Measurements from ENCODE around the gene PTPRD.

PTPRD gene

DNA sequence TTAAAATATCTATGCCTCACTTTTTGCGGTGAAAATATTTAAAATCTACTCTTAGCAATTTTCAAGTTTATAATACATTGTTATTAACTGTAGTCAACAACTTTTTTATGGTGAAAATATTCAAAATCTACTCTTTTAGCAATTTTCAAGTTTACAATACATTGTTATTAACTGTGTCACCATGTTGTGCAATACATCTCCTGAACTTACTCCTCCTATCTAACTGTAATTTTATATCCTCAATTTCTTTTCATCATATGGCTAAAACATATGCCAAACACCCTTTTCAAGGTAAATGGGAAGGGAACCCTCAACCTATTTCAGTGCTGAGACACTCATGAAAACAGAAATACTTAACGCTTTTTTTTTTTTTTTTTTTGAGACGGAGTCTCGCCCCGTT lies 1830.6 kb downstream of the PTPRD start:
- Histone ChIP-seq H3K36me3 (ENCODE audit: control insufficient read depth, insufficient read depth, low read length) (no peaks in the 10 kb centered on the region), H3K9me3 (ENCODE audit: control insufficient read depth, low read length) (no peaks in the 10 kb centered on the region), H3K4me1 (ENCODE audit: control insufficient read depth, insufficient read depth, low read length) (peaks cover 33% of the 10 kb centered on the region), H3K27ac (ENCODE audit: insufficient read depth, low read depth, low read length, poor library complexity, severe bottlenecking) (no peak overlapping the region), H3K27me3 (ENCODE audit: control insufficient read depth, insufficient read depth, low read length, poor library complexity, severe bottlenecking) (no peaks in the 10 kb centered on the region), H3K4me3 (ENCODE audit: insufficient read depth, low read depth, low read length) (no peak overlapping the region)
- WGBS, 2 experiments, result 84 to 98% methylated on average over 4 of the region's 5 CpGs

DNA sequence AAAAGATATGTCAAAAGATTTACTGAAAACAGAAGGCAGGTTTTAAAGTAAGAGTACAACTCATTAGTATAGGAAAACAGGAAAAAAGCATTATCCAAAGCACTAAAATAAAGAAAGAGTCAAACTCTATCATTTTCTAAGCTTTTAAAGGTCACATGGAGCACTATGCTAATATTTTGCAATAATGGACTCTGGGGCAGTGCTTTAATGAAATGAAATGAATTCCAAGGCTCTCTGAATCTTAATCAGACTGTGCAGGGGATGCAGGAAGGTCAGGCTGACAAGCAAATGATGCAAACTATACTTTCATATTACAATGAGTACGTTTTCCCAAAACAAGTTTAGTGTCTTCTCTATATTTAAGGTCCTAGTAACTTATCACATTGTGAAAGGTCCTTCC lies 1831.3 kb downstream of the PTPRD start:
- Histone ChIP-seq H3K4me3 (ENCODE audit: insufficient read depth, low read depth, low read length) (no peak overlapping the region), H3K27me3 (ENCODE audit: control insufficient read depth, insufficient read depth, low read length, poor library complexity, severe bottlenecking) (no peaks in the 10 kb centered on the region), H3K9me3 (ENCODE audit: control insufficient read depth, low read length) (no peaks in the 10 kb centered on the region), H3K27ac (ENCODE audit: insufficient read depth, low read depth, low read length, poor library complexity, severe bottlenecking) (no peak overlapping the region), H3K36me3 (ENCODE audit: control insufficient read depth, insufficient read depth, low read length) (no peaks in the 10 kb centered on the region), H3K4me1 (ENCODE audit: control insufficient read depth, insufficient read depth, low read length) (peaks cover 33% of the 10 kb centered on the region)
- WGBS, 2 experiments, result 72 to 86% methylated on average over 1 of the region's 1 CpG

DNA sequence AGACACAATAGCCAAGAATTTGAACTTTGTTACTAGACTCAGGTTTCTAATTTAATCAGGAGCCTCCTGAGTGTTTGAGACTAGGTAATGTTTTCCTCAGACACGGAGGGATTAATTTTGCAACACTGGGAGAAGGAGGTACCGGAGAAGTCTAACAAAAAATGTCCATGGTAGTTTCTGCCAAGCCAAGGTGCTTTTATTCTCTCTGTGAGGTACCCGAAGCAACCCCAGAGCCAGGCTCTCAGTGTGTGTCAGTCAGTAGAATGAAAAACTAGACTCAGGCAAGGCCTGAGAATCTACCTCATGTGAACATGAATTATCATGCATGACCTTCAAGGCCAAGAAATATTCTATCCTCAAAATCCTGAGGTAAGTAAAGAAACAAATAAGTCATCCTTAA lies 1832.4 kb downstream of the PTPRD start:
- Histone ChIP-seq H3K4me1 (ENCODE audit: control insufficient read depth, insufficient read depth, low read length) (peaks cover 31% of the 10 kb centered on the region), H3K4me3 (ENCODE audit: insufficient read depth, low read depth, low read length) (no peak overlapping the region), H3K27me3 (ENCODE audit: control insufficient read depth, insufficient read depth, low read length, poor library complexity, severe bottlenecking) (no peaks in the 10 kb centered on the region), H3K9me3 (ENCODE audit: control insufficient read depth, low read length) (no peaks in the 10 kb centered on the region), H3K27ac (ENCODE audit: insufficient read depth, low read depth, low read length, poor library complexity, severe bottlenecking) (no peak overlapping the region), H3K36me3 (ENCODE audit: control insufficient read depth, insufficient read depth, low read length) (no peaks in the 10 kb centered on the region)
- WGBS, 2 experiments, result 77 to 79% methylated on average over 3 of the region's 3 CpGs

DNA sequence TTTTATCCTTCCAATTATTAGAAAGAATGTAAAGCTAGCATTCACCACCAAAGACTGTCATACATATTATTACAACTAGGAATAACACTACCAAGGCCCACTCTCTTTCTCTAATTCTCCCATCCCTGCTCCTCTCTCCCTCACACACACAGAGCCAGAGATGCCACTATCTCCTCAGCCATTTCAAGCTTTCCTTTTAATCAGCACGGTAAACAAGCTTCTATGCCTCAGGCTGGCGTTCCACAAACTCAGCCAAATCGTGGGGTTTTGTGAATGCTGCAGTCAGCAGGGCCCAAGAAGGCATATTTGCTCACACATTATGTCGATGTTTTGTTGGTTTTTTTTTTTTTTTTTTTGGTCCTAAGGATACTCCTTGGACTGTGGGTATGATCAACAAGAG lies 1833.3 kb downstream of the PTPRD start:
- H3K27ac ChIP-seq (ENCODE audit: insufficient read depth, low read depth, low read length, poor library complexity, severe bottlenecking), result no peak overlapping the region
- H3K27me3 ChIP-seq (ENCODE audit: control insufficient read depth, insufficient read depth, low read length, poor library complexity, severe bottlenecking), result no peaks in the 10 kb centered on the region
- H3K4me3 ChIP-seq (ENCODE audit: insufficient read depth, low read depth, low read length), result no peak overlapping the region
- H3K4me1 ChIP-seq (ENCODE audit: control insufficient read depth, insufficient read depth, low read length), result peaks cover 22% of the 10 kb centered on the region
- H3K36me3 ChIP-seq (ENCODE audit: control insufficient read depth, insufficient read depth, low read length), result no peaks in the 10 kb centered on the region
- WGBS, 2 experiments, result 83 to 86% methylated on average over 4 of the region's 4 CpGs
- no peaks in the 10 kb centered on the region for H3K9me3 ChIP-seq (ENCODE audit: control insufficient read depth, low read length)

DNA sequence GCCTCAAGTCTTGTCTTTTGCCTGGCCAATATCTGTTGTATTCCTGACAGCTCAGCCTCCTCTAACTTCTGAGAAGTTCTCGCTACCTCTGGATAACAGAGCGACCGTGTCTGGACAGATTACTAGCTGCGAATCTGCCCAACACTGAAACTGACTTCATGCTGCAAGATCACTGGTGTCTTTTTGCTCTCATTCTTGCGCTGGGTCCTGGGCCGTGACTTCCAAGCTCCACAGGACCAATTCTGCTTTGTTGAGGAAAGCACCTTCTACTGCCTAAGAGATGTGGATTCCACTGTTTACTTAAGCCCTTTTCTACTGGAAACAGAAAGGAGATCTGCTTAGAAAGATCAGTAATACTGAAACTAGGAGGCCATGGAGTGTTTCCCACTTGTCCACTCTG lies 1834.4 kb downstream of the PTPRD start:
- Histone ChIP-seq H3K9me3 (ENCODE audit: control insufficient read depth, low read length) (no peaks in the 10 kb centered on the region), H3K36me3 (ENCODE audit: control insufficient read depth, insufficient read depth, low read length) (no peaks in the 10 kb centered on the region), H3K4me1 (ENCODE audit: control insufficient read depth, insufficient read depth, low read length) (peaks cover 22% of the 10 kb centered on the region), H3K27ac (ENCODE audit: insufficient read depth, low read depth, low read length, poor library complexity, severe bottlenecking) (no peak overlapping the region), H3K27me3 (ENCODE audit: control insufficient read depth, insufficient read depth, low read length, poor library complexity, severe bottlenecking) (no peaks in the 10 kb centered on the region), H3K4me3 (ENCODE audit: insufficient read depth, low read depth, low read length) (no peak overlapping the region)
- WGBS, 2 experiments, result 89 to 92% methylated on average over 6 of the region's 6 CpGs

DNA sequence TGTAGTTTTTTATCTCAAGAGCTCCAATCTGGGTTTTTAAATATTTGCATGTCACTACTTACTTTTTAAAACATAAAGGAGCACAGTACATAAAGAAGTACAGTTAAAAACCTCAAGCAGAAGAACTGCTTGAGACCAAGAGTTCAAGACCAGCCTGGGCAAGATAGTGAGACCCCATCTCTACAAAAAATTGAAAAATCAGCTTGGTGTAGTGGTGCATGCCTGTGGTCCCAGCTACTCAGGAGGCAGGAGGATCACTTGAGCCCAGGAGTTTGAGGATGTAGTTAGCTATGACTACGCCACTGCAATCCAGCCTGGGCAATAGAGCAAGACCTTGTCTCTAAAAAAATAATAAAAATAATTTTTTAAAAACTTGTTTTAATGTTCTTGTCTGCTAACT lies 1840.5 kb downstream of the PTPRD start:
- Histone ChIP-seq H3K27me3 (ENCODE audit: control insufficient read depth, insufficient read depth, low read length, poor library complexity, severe bottlenecking) (no peaks in the 10 kb centered on the region), H3K36me3 (ENCODE audit: control insufficient read depth, insufficient read depth, low read length) (no peaks in the 10 kb centered on the region), H3K9me3 (ENCODE audit: control insufficient read depth, low read length) (no peaks in the 10 kb centered on the region), H3K4me1 (ENCODE audit: control insufficient read depth, insufficient read depth, low read length) (no peaks in the 10 kb centered on the region), H3K27ac (ENCODE audit: insufficient read depth, low read depth, low read length, poor library complexity, severe bottlenecking) (no peak overlapping the region), H3K4me3 (ENCODE audit: insufficient read depth, low read depth, low read length) (no peak overlapping the region)
- WGBS, 2 experiments, result 100% methylated on average over 1 of the region's 1 CpG

DNA sequence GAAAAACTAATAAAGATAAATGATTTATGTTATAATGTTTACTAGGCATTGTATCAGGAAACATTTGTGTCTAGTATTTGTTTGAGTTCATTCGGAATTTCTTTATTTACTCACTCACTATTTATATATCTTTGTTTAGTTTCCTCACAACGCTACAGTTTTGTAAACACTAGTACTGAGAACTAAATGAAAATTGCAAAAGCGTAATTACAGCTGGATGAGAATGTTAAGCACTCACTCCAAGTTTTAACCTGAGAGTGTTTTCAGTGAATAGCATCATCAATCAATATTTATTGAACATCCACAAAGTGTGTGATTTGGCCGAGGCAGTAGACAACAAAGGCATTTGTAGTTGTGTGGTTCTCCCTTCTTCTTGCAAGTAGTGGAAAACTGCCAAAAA lies 1843.6 kb downstream of the PTPRD start:
- H3K4me1 ChIP-seq (ENCODE audit: control insufficient read depth, insufficient read depth, low read length), result no peaks in the 10 kb centered on the region
- WGBS, 2 experiments, result 96 to 100% methylated on average over 1 to 4 of the region's 4 CpGs
- no peaks in the 10 kb centered on the region for H3K9me3 ChIP-seq (ENCODE audit: control insufficient read depth, low read length)
- H3K36me3 ChIP-seq (ENCODE audit: control insufficient read depth, insufficient read depth, low read length), result no peaks in the 10 kb centered on the region
- H3K27ac ChIP-seq (ENCODE audit: insufficient read depth, low read depth, low read length, poor library complexity, severe bottlenecking), result no peak overlapping the region
- no peaks in the 10 kb centered on the region for H3K27me3 ChIP-seq (ENCODE audit: control insufficient read depth, insufficient read depth, low read length, poor library complexity, severe bottlenecking)
- no peak overlapping the region for H3K4me3 ChIP-seq (ENCODE audit: insufficient read depth, low read depth, low read length)

DNA sequence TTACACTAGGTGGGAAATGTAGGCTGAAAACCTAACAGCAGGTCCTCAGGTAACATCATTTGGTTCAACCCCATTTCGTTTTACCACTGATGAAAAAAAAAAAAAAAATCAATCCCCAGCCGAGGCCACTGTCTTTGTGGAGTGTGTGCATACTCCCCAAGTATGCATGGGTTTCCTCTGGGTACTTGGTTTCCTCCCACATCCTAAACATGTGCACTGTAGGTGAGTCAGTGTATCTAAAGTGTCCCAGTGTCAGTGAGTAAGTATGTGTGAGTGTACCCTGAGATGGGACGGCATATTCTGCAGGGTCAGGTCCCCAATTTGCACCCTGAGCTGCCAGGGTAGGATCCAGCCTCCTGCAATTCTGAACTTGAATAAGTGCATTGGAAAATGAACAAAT lies 1846.7 kb downstream of the PTPRD start:
- Histone ChIP-seq H3K27me3 (ENCODE audit: control insufficient read depth, insufficient read depth, low read length, poor library complexity, severe bottlenecking) (no peaks in the 10 kb centered on the region), H3K9me3 (ENCODE audit: control insufficient read depth, low read length) (no peaks in the 10 kb centered on the region), H3K4me1 (ENCODE audit: control insufficient read depth, insufficient read depth, low read length) (peaks cover 5% of the 10 kb centered on the region), H3K27ac (ENCODE audit: insufficient read depth, low read depth, low read length, poor library complexity, severe bottlenecking) (no peak overlapping the region), H3K4me3 (ENCODE audit: insufficient read depth, low read depth, low read length) (no peak overlapping the region), H3K36me3 (ENCODE audit: control insufficient read depth, insufficient read depth, low read length) (no peaks in the 10 kb centered on the region)
- 87 to 91% methylated on average over 3 of the region's 3 CpGs for WGBS, 2 experiments

DNA sequence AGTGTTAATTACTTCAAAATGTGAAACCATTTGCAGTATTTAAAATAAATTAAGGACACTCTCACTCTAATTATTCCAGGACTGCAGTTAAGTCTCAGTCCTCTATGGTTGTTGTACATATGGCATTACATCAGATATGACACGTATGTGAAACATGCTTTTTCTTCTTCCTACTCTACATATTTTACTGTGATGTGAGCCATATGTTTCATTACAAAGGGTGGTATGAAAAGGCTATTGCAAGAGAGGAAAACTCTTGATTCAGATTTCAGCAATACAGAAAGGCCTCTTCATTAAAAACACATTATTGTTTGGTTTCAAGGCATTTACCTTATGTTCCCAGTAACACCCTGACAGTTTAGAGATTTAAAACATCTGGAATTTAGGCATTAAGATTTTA lies 1848.8 kb downstream of the PTPRD start:
- Histone ChIP-seq H3K36me3 (ENCODE audit: control insufficient read depth, insufficient read depth, low read length) (no peaks in the 10 kb centered on the region), H3K4me1 (ENCODE audit: control insufficient read depth, insufficient read depth, low read length) (peaks cover 14% of the 10 kb centered on the region), H3K4me3 (ENCODE audit: insufficient read depth, low read depth, low read length) (no peak overlapping the region), H3K9me3 (ENCODE audit: control insufficient read depth, low read length) (no peaks in the 10 kb centered on the region), H3K27me3 (ENCODE audit: control insufficient read depth, insufficient read depth, low read length, poor library complexity, severe bottlenecking) (no peaks in the 10 kb centered on the region), H3K27ac (ENCODE audit: insufficient read depth, low read depth, low read length, poor library complexity, severe bottlenecking) (no peak overlapping the region)
- WGBS, 2 experiments, result 80% methylated on average over 1 of the region's 1 CpG; no CpG with 5 or more reads in 1 of the 2 experiments

DNA sequence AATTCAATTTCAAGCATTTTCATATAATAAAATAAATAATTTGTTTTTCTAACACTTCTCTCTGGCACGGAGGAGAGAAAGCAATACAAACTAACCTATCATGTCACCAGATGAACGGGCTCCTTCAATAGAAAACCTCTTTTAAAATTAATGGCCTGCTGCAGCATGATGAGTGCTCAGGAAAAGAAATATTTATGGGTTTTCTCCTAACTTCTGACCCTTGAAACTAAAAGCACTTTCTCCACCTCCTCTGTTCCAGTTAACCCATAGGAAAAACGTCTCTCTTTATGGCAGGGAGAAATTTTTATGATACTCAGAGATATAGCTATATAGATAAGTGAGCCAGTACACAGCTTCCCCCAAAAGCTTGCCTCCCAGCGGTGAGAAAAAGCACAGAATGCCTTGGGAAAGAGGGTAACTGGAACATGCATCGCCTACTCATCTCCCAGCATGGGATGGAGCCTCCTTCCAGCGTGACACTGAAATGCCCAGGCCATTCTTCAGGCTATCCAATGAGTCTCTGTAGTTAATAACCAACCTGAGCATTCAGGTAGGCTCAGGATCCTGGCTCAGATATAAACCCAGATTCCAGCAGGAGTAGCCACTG lies 1850.2 kb downstream of the PTPRD start:
- Histone ChIP-seq H3K27me3 (ENCODE audit: control insufficient read depth, insufficient read depth, low read length, poor library complexity, severe bottlenecking) (no peaks in the 10 kb centered on the region), H3K9me3 (ENCODE audit: control insufficient read depth, low read length) (no peaks in the 10 kb centered on the region), H3K4me3 (ENCODE audit: insufficient read depth, low read depth, low read length) (no peak overlapping the region), H3K27ac (ENCODE audit: insufficient read depth, low read depth, low read length, poor library complexity, severe bottlenecking) (no peak overlapping the region), H3K4me1 (ENCODE audit: control insufficient read depth, insufficient read depth, low read length) (peaks cover 14% of the 10 kb centered on the region), H3K36me3 (ENCODE audit: control insufficient read depth, insufficient read depth, low read length) (no peaks in the 10 kb centered on the region)
- WGBS, 2 experiments, result 58 to 59% methylated on average over 6 of the region's 6 CpGs
